ENCODE measurements around the gene ABCA6.
"Not testable (repeated sequence)": the region's sequence is repeated elsewhere in the genome, so short reads cannot be mapped to it uniquely, and the experiment has no call there.

ABCA6 gene

DNA sequence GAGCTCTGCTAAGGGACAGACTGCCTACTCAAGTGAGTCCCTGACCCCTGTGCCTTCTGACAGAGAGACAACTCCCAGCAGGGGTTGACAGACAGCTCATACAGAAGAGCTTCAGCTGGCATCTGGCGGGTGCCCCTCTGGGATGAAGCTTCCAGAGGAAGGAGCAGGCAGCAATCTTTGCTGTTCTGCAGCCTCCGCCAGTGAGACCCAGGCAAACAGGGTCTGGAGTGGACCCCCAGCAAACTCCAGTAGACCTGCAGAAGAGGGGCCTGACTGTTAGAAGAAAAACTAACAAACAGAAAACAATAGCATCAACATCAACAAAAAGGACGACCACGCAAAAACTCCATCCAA, 70.5 kb downstream of the ABCA6 start:
- H3K4me3 Mint-ChIP-seq, DNase-seq, CTCF ChIA-PET: not testable (repeated sequence)
- peaks cover 29% of the 10 kb centered on the region for H3K9me3 Mint-ChIP-seq
- peak overlapping the region; percentile 84 for H3K27ac Mint-ChIP-seq
- H3K4me1 Mint-ChIP-seq, result peaks cover 34% of the 10 kb centered on the region
- peaks cover 13% of the 10 kb centered on the region for H3K36me3 Mint-ChIP-seq
- peaks cover 18% of the 10 kb centered on the region for H3K27me3 Mint-ChIP-seq

DNA sequence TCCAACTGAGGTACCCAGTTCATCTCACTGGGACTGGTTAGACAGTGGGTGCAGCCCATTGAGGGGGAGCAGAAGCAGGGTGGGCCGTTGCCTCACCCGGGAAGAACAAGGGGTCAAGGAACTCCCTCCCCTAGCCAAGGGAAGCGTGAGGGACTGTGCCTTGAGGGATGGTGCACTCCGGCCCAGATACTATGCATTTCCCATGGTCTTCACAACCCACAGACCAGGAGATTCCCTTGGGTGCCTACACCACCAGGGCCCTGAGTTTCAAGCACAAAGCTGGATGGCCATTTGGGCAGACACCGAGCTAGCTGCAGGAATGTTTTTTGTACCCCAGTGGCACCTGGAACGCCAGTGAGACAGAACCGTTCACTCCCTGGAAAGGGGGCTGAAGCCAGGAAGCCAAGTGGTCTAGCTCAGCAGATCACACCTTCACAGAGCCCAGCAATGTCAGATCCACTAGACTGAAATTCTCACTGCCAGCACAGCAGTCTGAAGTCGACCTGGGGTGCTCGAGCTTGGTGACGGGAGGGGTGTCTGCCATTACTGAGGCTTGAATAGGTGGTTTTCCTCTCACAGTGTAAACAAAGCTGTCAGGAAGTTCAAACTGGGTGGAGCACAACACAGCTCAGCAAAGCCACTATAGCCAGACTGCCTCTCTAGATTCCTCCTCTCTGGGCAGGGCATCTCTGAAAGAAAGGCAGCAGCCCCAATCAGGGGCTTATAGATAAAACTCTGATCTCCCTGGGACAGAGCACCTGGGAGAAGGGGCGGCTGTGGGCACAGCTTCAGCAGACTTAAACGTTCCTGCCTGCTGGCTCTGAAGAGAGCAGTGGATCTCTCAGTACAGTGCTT, 71.1 kb downstream of the ABCA6 start:
- Mint-ChIP-seq H3K4me3 (peak overlapping the region; percentile 43), H3K9me3 (peaks cover 24% of the 10 kb centered on the region), H3K36me3 (peaks cover 13% of the 10 kb centered on the region), H3K27me3 (peaks cover 21% of the 10 kb centered on the region), H3K4me1 (peaks cover 40% of the 10 kb centered on the region), H3K27ac (peak overlapping the region; percentile 84)
- peak; percentile 46 for DNase-seq
- CTCF ChIA-PET, result not testable (repeated sequence)

DNA sequence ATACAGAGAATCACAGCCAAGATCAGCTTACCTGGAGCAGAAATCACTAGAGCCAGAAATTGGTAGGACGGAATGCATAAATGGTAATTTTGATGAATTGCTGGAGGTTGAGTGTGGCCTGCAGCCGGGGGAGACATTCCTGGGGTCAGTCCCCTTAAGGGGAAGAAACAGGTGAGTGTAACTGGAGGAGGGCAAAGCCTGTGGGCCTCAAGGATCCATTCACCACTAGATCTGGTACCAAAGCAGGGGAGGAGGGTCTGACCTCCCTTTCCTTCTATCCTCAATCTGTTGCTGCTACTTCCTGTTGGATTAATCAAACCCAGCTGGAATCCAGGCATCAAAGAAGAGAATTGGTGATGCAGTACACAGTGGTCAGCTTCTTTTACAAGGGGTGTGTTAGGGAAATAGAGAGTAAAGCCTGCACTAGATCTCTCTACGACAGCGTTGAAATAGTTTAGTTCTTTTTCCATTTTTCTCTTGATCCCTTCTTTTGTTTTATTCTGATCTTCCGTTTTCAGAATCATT, 72.4 kb downstream of the ABCA6 start:
- DNase-seq, result no peak
- CTCF ChIA-PET, result no interaction called here

DNA sequence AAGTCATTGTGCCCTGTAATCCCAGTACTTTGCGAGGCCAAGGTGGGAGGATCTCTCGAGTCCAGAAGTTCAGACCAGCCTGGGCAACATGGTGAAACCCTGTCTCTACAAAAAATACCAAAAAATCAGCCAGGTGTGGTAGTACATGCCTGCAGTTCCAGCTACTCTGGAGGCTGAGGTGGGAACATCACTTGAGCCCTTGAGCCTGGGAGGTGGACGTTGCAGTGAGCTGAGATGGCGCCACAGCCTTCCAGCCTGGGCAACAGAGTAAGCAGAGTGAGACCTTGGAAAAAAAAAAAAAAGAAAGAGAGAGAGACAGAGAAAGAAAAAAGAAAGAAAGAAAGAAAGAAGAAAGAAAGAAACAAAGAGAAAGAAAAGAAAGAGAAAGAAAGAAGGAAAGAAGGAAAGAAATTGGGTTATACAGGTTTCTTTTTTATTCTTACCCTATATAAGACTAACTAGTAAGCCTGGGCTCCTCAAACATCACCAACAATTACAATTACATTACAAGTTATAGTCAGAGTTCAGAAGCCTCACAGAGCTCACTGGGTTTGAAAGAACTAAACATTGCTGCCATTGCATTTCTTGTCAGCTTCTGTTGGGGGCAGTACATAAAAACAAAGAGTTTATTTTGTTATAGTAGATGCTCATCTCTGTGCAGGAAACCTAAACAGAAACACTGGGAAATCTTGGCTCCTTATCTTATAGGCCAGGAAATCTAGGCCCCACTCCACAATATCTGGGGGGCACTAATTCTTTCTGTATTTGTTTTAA, 74.2 kb downstream of the ABCA6 start:
- Mint-ChIP-seq H3K36me3 (peaks cover 8% of the 10 kb centered on the region), H3K4me1 (peaks cover 53% of the 10 kb centered on the region), H3K9me3 (peaks cover 12% of the 10 kb centered on the region), H3K27ac (no peak overlapping the region), H3K27me3 (peaks cover 26% of the 10 kb centered on the region), H3K4me3 (no peak overlapping the region)
- CTCF ChIA-PET, result no interaction called here
- DNase-seq, result no peak

More for the DNA sequence above, 72.4 kb downstream of the ABCA6 start:
- Mint-ChIP-seq H3K4me3 (no peak overlapping the region), H3K27ac (no peak overlapping the region), H3K27me3 (peaks cover 26% of the 10 kb centered on the region), H3K36me3 (peaks cover 13% of the 10 kb centered on the region), H3K4me1 (peaks cover 52% of the 10 kb centered on the region), H3K9me3 (peaks cover 24% of the 10 kb centered on the region)

DNA sequence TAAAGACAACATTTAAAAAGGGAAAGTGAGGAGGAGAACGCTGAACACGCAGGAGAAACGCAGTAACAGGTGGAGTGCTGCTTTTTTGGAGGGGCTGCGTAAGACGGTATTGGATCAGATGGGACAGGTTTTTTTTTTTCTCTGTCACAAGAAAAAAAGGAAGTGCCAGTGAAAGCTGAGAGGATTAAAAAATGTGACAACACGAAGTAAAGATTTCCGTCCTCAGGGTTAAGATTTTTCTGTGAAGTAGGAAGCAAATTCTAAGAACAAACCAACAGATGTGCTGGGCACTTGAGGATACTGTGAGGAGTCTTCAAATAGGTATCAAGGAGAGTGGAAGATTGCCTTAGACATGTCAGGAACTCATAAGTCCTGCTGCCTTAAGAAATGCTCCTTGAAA, 75.2 kb downstream of the ABCA6 start:
- Mint-ChIP-seq H3K4me1 (peaks cover 49% of the 10 kb centered on the region), H3K4me3 (peak overlapping the region; percentile 38), H3K36me3 (peaks cover 3% of the 10 kb centered on the region), H3K27me3 (peaks cover 26% of the 10 kb centered on the region), H3K27ac (peak overlapping the region; percentile 70), H3K9me3 (peaks cover 6% of the 10 kb centered on the region)
- DNase-seq, result no peak
- CTCF ChIA-PET, result no interaction called here

DNA sequence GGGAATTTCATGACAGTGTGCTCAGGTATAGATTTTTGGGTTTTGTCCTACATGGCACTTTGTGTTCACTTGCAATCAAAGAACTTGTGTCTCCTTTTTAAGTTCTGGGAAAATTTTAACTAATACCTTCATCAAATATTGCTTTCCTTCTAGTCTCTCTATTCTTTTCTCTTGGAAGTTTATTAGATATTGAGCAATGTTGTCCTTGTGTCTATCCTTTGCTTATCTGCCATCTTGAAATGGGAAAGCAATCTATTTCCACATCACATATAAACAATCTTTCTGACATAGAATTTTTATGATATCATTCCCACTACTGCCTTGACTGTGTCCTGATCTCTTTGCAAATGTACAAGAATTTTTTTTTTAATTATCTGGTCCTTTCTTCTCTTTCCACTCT, 76.6 kb downstream of the ABCA6 start:
- CTCF ChIA-PET, result no interaction called here
- Mint-ChIP-seq H3K4me1 (peaks cover 37% of the 10 kb centered on the region), H3K36me3 (no peaks in the 10 kb centered on the region), H3K27me3 (peaks cover 18% of the 10 kb centered on the region), H3K4me3 (no peak overlapping the region), H3K27ac (no peak overlapping the region), H3K9me3 (peaks cover 2% of the 10 kb centered on the region)
- DNase-seq, result no peak

DNA sequence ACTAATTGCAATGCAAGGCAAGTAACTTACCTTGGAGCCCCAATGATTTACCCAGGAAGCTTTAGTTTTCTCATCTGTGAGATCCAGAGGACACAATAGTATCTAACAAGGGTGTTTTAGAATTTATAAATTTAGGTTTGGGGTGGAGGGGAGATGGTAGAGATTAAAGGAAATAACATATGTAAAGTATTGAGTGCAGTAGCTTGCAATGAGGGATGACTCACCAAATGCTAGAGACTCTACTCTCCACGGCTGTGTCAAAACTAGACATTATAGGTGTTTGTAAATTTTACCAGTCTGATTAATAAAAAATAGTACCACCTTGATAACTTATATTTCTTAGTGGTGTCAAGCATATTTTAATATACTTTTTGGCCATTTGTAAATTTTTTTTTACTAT, 77.2 kb downstream of the ABCA6 start:
- Mint-ChIP-seq H3K27me3 (peaks cover 18% of the 10 kb centered on the region), H3K4me3 (no peak overlapping the region), H3K27ac (no peak overlapping the region), H3K4me1 (peaks cover 37% of the 10 kb centered on the region), H3K36me3 (no peaks in the 10 kb centered on the region), H3K9me3 (peaks cover 2% of the 10 kb centered on the region)
- DNase-seq, result no peak
- CTCF ChIA-PET, result no interaction called here

DNA sequence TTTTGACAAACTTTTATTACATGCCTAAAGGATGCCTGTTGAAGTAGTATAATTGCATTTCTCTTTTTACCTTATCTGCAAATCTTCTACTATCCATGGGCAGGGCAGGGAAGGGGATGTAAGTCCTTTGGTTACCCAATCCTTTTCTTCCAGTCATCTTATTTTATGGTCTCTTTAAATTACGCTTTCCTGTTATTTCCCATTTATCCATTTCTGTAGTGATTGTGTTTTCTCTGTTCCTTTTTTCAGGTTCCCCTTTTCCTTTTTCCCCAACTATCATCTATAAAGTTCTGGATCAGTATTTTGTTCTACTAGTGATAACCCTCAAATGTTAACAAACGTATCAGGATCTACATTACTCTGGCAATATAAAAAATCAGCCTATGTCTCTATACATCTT, 77.7 kb downstream of the ABCA6 start:
- Mint-ChIP-seq H3K27me3 (peaks cover 18% of the 10 kb centered on the region), H3K4me3 (no peak overlapping the region), H3K36me3 (no peaks in the 10 kb centered on the region), H3K4me1 (peaks cover 37% of the 10 kb centered on the region), H3K27ac (no peak overlapping the region), H3K9me3 (peaks cover 2% of the 10 kb centered on the region)
- CTCF ChIA-PET, result no interaction called here
- no peak for DNase-seq

DNA sequence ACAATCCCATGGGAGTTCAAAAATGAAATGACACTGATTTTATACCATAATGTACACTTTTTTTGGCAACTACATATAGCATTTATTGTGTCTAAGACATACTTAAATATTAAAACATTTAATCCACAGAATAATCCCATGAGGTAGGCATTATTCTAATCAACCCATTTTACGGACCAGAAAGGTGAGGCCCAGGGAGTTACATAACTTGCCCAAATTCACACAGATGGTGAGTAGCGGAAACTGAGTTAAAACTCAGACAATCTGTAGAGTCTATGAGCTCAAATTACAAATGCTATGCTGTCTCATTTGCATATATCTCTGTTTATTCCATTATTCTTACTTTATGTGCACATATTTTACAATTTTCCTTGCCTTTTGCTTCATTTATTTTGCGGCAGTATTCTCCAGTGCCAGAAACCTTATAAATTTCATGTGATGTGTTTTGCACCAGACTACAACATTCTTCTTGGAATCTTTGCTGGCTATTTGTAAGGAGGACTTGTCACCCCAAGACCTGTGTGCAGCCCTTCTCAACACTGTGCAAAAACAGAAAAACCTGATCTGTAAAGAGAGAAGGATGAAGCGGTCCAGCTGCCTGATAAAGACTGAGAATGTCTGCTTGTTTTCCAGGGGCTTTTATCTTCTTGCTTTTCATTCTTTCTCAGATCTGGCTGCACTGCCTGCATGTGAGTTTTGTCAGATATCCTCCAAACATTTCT, 78.7 kb downstream of the ABCA6 start:
- no peak for DNase-seq
- no peak overlapping the region for H3K4me3 Mint-ChIP-seq
- H3K9me3 Mint-ChIP-seq, result peaks cover 2% of the 10 kb centered on the region
- peaks cover 34% of the 10 kb centered on the region for H3K4me1 Mint-ChIP-seq
- CTCF ChIA-PET, result no interaction called here
- H3K27ac Mint-ChIP-seq, result no peak overlapping the region
- H3K27me3 Mint-ChIP-seq, result peaks cover 18% of the 10 kb centered on the region
- H3K36me3 Mint-ChIP-seq, result no peaks in the 10 kb centered on the region

DNA sequence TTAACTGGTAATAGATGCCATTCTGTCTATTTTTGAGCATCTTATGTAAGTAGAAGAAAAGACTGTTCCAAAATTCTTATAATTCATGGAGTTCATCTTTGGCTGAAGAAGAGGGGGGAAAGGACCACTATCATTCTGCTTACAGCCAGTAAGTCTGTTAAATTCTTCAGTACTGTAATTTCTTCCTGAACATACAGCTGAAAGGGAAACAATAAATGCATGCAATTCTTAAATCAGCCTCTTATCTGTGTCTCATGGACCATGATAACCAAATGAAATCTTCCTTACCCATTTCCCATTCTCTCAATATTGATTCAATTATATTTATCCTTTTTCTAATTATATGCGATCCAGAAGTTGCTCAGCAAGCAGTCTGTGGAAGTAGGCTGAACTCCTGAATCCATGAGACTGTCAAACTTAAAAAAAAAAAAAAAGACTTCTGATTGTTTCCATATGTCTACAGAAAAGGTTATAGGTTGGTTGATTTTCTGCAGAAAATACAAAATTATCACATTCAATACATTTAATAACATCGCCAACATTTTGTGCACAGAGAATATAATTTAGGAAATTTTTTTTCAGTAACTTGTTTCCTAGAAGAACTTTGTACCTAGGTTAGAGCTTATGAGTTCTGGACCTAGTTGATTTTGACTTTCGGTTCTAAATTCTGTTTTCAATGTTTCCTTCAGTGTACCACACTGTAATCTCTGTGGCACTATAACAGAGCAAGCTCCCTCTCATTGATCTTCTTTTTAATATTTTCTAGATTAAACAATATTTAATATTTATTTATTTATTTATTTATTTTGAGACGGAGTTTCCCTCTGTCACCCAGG, 79.8 kb downstream of the ABCA6 start:
- CTCF ChIA-PET, result no interaction called here
- H3K4me3 Mint-ChIP-seq, result no peak overlapping the region
- H3K36me3 Mint-ChIP-seq, result no peaks in the 10 kb centered on the region
- peaks cover 24% of the 10 kb centered on the region for H3K4me1 Mint-ChIP-seq
- DNase-seq, result no peak
- H3K9me3 Mint-ChIP-seq, result peaks cover 2% of the 10 kb centered on the region
- peaks cover 14% of the 10 kb centered on the region for H3K27me3 Mint-ChIP-seq
- no peak overlapping the region for H3K27ac Mint-ChIP-seq

DNA sequence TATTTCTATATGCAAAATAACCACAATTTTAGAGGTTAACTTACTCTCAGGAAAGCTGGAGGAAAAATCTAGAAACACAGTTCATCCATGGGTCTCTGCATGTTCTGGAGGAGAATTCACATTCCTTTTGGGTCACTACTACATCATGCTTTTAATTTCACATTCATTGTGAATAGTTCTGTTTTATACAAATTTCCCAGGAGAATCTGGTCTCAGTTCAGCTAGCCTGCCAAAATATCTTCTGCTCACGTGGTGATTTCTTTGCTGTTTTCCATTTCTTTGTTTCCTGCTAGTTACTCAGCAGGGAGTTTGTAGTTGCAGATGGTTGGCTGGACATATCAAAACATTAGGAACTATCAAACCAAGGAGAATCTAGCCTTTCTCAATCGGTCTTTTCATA, 80.9 kb downstream of the ABCA6 start, which contains the start of gene ABCA9:
Gene ABCA9 (minus strand): TSS at position 106 of the 400 bp plus-strand sequence. CDS start 9,801 bp downstream, outside the sequence.
- H3K27ac Mint-ChIP-seq, result no peak within 1 kb of the TSS
- peaks cover 1% of the 10 kb centered on the region for H3K9me3 Mint-ChIP-seq
- H3K36me3 Mint-ChIP-seq, result no peaks in the 10 kb centered on the region
- H3K27me3 Mint-ChIP-seq, result peaks cover 10% of the 10 kb centered on the region
- CTCF ChIA-PET, result no interaction called here
- H3K4me1 Mint-ChIP-seq, result peaks cover 16% of the 10 kb centered on the region
- no peak for DNase-seq
- no peak within 1 kb of the TSS for H3K4me3 Mint-ChIP-seq

DNA sequence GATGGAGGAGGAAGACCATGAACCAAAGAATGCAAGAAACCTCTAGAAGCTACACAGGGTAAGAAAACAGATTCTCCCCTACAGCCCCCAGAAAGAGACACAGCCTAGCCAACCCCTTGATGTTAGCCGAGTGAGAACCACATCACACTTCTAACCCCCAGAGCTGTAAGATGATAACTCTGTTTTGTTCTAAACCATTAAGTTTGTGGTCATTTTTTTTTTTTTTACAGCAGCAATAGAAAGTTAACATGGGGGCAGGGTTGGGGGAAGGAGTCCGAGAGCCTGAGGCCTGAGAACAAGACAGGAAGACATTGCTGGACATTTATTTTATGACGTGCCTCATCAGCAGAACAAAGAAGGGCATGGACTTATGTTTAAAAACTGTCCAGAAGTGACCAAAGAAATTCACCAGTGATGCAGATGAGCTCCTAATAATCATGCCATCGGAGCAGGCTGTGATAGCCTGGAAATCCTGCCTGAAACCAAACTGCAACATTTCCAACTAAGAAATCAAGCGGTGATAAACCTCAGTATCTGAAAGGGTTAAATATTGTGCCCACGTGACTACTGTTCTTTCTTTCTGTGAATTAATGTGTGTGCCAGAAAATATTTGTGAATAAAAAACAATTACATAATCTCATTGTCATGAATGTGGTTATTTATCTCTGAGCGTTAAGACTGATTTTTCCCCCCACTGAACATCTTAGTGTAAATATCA, 82.1 kb downstream of the ABCA6 start:
- Mint-ChIP-seq H3K27ac (no peak overlapping the region), H3K4me1 (peaks cover 4% of the 10 kb centered on the region), H3K4me3 (no peak overlapping the region), H3K36me3 (no peaks in the 10 kb centered on the region), H3K9me3 (peaks cover 1% of the 10 kb centered on the region), H3K27me3 (peaks cover 3% of the 10 kb centered on the region)
- no peak for DNase-seq
- CTCF ChIA-PET, result no interaction called here

DNA sequence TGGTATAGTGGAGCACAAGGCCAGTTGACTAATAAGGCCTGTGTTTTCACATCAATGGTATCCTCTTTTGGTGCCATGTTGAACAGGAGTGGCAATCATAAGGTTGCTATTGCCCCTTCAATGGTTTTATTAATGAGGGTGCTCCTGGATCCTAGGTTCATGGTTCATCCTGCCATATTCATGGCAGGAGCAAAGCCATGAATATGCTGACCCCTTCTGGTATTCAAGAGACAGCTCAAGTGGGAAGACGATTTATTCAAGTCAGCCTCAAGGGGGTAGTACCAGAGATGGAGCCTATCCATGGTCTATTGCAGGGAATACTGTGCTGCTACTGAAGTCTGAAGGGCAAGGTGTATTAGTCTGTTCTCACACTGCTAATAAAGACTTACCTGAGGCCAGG, 83.5 kb downstream of the ABCA6 start:
- Mint-ChIP-seq H3K9me3 (peaks cover 1% of the 10 kb centered on the region), H3K27me3 (peaks cover 3% of the 10 kb centered on the region), H3K4me3 (no peak overlapping the region), H3K27ac (no peak overlapping the region), H3K4me1 (no peaks in the 10 kb centered on the region), H3K36me3 (no peaks in the 10 kb centered on the region)
- no peak for DNase-seq
- CTCF ChIA-PET, result no interaction called here

All from activated naive CD4-positive, alpha-beta T cell treated with anti-CD3 and anti-CD28 coated beads, Interleukin-2, amount 10 ng/mL, durations not matched to agents 7 days and 5 days (primary cell).